GM12874 (cell line): ENCODE data around the gene MED27.

Experiments used
- CTCF ChIP-seq: IDR thresholded peaks from 2 replicates; pipeline ENCODE4 v1.5.1; 2011; ENCODE audit warnings: low read depth, mild to moderate bottlenecking, control low read depth, low read length, moderate library complexity; ENCODE audit not compliant: insufficient read depth

The MED27 gene

DNA sequence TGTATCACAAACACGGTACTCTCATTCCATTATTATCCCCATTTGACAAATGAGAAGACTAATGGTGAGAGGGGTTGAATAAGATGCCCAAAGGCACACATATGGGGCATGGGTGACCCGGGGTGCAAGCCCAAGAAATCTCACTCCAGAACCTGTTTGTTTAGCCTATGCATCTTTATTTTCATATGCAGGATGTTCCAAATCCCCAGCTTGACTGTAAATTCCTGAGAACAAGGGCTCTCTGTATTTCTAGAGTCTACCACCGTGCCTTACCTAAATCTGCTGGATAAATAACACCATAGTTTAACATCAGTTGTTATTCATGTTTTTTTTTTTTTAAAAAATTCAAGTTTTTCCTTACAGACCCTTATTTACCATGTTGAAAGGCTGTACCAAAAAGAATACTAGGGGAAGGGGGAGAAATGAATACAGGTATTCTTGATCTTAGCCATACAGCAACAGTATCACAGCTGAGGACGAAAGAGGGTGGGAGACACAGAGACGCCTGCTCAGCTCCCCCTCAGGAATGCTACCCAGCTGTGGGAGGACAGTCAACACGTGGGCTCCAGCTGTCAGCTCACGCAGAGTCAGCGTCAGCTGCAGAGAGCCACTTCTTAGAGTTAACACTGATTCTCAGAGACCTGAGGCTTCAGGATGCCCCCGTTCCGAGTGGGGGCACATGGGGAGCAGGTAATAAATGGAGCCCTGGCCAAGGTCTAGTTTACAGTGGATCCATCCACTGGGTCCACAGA, 86.6 kb downstream of the MED27 start:
- no peak for TF ChIP-seq CTCF

- TF ChIP-seq CTCF = no peak
Measured at GRCh38 chr9:131987232-131987631, 92.4 kb downstream of the MED27 start.

- TF ChIP-seq CTCF = no peak
Measured at GRCh38 chr9:131986576-131986975, 93.1 kb downstream of the MED27 start.

DNA sequence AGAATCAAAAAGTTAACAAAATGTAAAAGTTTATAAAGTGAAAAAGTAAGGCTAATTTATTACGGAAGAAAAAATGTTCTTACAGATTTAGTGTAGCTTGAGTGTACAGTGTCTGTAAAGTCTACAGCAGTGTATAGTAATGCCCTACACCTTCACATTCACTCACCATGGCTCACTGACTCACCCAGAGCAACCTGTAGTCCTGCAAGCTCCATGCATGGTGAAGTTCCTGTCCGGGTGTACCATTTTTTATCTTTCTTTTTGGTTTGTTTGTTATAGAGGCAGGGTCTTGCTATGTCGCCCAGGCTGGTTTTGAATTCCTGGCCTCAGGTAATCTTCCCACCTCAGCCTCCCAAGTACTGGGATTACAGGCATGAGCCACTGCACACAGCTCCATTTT, 93.6 kb downstream of the MED27 start:
- no peak for TF ChIP-seq CTCF

- TF ChIP-seq CTCF = no peak
Measured at GRCh38 chr9:131984564-131984963, 95.1 kb downstream of the MED27 start.

DNA sequence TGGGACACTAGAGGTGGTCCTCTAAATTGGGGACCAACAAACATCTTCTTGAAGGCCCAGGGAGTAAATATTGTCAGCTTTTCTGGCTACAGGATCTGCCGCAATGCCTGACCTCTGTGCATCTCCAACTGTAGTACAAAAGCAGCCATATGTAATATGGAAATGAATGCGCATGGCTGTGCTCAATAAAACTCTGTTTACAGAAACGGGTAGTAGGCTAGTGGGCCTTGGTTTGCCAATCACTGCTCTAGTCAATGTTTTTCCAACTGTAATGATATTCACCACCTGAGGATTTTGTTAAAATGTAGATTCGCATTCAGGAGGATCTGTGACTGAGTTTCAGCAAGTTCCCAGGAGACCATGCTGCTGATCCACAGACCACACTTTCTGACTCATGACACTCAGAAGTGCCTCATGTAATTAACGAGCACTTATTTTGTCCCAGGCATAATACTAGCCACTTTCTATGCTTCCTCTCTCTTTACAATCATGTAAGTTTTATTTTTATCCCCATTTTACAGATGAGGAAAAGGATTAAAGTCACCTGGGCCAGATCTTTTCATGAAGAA, 96.9 kb downstream of the MED27 start:
- TF ChIP-seq CTCF = no peak

DNA sequence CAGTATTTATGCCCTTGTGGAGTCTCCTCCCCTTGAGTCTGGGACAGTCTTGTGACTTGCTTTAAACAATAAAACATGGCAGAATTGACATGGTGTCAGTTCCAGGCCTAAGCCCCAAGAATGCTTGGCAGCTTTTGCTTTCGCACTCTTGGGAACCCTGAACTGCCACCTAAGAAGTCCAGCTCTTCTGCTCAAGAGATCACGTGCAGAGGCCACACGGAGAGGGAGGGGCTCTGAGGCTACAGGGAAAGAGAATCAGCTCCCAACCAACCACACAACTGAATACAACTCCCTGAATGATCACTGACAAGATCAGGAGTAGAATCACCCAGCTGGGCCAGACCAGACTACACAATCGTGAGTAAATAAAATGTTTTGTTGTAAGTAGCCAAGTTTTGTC, 97.6 kb downstream of the MED27 start:
- no peak for TF ChIP-seq CTCF
